ENCODE data around the gene GALNT9. TPM values are rescaled to one million over a fixed set of nuclear protein-coding genes. Genes with fewer than 3 reads are reported as not detected.

GALNT9 gene
- total RNA-seq, 1 experiment from 2014 or later, result 0.45 TPM

GRCh38 chr12:132336451-132337413 is 7.3 kb upstream of the GALNT9 start:
- H3K36me3 ChIP-seq (ENCODE audit: control insufficient read depth, insufficient read depth, low read length), result no peaks in the 10 kb centered on the region
- TF ChIP-seq, protein P1, sequence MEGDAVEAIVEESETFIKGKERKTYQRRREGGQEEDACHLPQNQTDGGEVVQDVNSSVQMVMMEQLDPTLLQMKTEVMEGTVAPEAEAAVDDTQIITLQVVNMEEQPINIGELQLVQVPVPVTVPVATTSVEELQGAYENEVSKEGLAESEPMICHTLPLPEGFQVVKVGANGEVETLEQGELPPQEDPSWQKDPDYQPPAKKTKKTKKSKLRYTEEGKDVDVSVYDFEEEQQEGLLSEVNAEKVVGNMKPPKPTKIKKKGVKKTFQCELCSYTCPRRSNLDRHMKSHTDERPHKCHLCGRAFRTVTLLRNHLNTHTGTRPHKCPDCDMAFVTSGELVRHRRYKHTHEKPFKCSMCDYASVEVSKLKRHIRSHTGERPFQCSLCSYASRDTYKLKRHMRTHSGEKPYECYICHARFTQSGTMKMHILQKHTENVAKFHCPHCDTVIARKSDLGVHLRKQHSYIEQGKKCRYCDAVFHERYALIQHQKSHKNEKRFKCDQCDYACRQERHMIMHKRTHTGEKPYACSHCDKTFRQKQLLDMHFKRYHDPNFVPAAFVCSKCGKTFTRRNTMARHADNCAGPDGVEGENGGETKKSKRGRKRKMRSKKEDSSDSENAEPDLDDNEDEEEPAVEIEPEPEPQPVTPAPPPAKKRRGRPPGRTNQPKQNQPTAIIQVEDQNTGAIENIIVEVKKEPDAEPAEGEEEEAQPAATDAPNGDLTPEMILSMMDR (IDR thresholded peaks at IDR 0.05; ENCODE audit: insufficient read depth in 1 of 2, low read depth in 1 of 2, low read length in 1 of 2, severe bottlenecking in 1 of 2, unreplicated experiment in 1 of 2), result no peak
- peaks cover 11% of the 10 kb centered on the region for H3K9me3 Mint-ChIP-seq (ENCODE audit: unreplicated experiment)
- H3K27me3 ChIP-seq (replicated peaks; ENCODE audit: control insufficient read depth, insufficient read depth, low read length), result no peaks in the 10 kb centered on the region
- H3K4me3 ChIP-seq (ENCODE audit: low read depth, low read length), result no peak overlapping the region
- intact Hi-C loops (cut with micrococcal nuclease; ENCODE audit: unreplicated experiment), result no loop called here
- no peak overlapping the region for H3K27ac Mint-ChIP-seq (ENCODE audit: unreplicated experiment)
- H3K4me3 Mint-ChIP-seq (ENCODE audit: unreplicated experiment), result no peak overlapping the region
- H3K4me1 Mint-ChIP-seq (ENCODE audit: low read depth, unreplicated experiment), result no peaks in the 10 kb centered on the region
- H3K27me3 Mint-ChIP-seq (ENCODE audit: insufficient read depth, unreplicated experiment), result peaks cover 22% of the 10 kb centered on the region
- no TSS peak for BruUV-seq (replicated peaks)
- H3K9me3 ChIP-seq, result no peaks in the 10 kb centered on the region
- CTCF ChIA-PET, result no interaction called here
- DNase-seq, result no peak
- no peaks in the 10 kb centered on the region for H3K36me3 Mint-ChIP-seq (ENCODE audit: insufficient read depth, unreplicated experiment)
- POLR2A ChIA-PET, result no interaction called here
- H3K4me1 ChIP-seq, result no peaks in the 10 kb centered on the region

DNA sequence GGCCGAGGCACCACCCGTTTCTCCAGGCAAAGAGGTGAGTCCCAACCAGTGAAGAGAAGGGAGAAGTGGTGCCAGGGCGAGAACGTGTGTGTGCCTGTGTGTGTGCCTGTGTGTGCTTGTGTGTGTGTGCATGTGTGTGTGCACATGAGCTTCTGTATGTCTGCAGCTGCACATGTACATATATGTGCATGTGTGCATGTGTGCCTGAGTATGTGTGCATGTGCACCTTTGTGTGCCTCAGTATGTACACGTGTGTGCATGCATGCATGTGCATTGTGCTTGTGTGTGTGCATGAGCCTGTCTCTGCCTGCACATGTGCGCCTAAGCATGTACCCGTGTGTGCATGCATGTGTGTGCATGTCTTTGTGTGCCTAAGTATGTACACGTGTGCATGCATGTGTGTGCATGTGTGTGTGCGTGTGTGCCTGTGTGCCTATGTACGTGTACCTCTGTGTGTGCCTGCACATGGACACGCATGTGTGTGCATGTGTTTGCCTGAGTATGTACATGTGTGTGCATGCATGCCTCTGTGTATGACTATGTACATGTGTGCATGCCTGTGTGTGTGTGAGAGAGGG is 5.9 kb upstream of the GALNT9 start:
- H3K9me3 Mint-ChIP-seq (ENCODE audit: unreplicated experiment), result peaks cover 20% of the 10 kb centered on the region
- TF ChIP-seq, protein P1 (IDR thresholded peaks at IDR 0.05; ENCODE audit: insufficient read depth in 1 of 2, low read depth in 1 of 2, low read length in 1 of 2, severe bottlenecking in 1 of 2, unreplicated experiment in 1 of 2), result no peak
- Histone ChIP-seq H3K4me3 (ENCODE audit: low read depth, low read length) (no peak overlapping the region), H3K9me3 (no peaks in the 10 kb centered on the region), H3K36me3 (ENCODE audit: control insufficient read depth, insufficient read depth, low read length) (no peaks in the 10 kb centered on the region), H3K4me1 (no peaks in the 10 kb centered on the region), H3K27me3 (replicated peaks; ENCODE audit: control insufficient read depth, insufficient read depth, low read length) (peaks cover 3% of the 10 kb centered on the region; the same call in 1 of the 2 replicates)
- peaks cover 25% of the 10 kb centered on the region for H3K27me3 Mint-ChIP-seq (ENCODE audit: insufficient read depth, unreplicated experiment)
- no peak for DNase-seq
- no peaks in the 10 kb centered on the region for H3K4me1 Mint-ChIP-seq (ENCODE audit: low read depth, unreplicated experiment)
- no peaks in the 10 kb centered on the region for H3K36me3 Mint-ChIP-seq (ENCODE audit: insufficient read depth, unreplicated experiment)
- no TSS peak for BruUV-seq (replicated peaks)
- ChIA-PET CTCF (no interaction called here), POLR2A (no interaction called here)
- intact Hi-C loops (cut with micrococcal nuclease; ENCODE audit: unreplicated experiment), result no loop called here
- H3K4me3 Mint-ChIP-seq (ENCODE audit: unreplicated experiment), result no peak overlapping the region
- H3K27ac Mint-ChIP-seq (ENCODE audit: unreplicated experiment), result no peak overlapping the region

GRCh38 chr12:132333766-132334165 is 4.4 kb upstream of the GALNT9 start:
- H3K27me3 ChIP-seq (replicated peaks; ENCODE audit: control insufficient read depth, insufficient read depth, low read length), result peaks cover 3% of the 10 kb centered on the region; the same call in 1 of the 2 replicates
- no peak for DNase-seq
- no peaks in the 10 kb centered on the region for H3K4me1 ChIP-seq
- no peaks in the 10 kb centered on the region for H3K4me1 Mint-ChIP-seq (ENCODE audit: low read depth, unreplicated experiment)
- no peak overlapping the region for H3K27ac Mint-ChIP-seq (ENCODE audit: unreplicated experiment)
- H3K9me3 Mint-ChIP-seq (ENCODE audit: unreplicated experiment), result peaks cover 20% of the 10 kb centered on the region
- TF ChIP-seq, protein P1 (IDR thresholded peaks at IDR 0.05; ENCODE audit: insufficient read depth in 1 of 2, low read depth in 1 of 2, low read length in 1 of 2, severe bottlenecking in 1 of 2, unreplicated experiment in 1 of 2), result no peak
- H3K27me3 Mint-ChIP-seq (ENCODE audit: insufficient read depth, unreplicated experiment), result peaks cover 25% of the 10 kb centered on the region
- intact Hi-C loops (cut with micrococcal nuclease; ENCODE audit: unreplicated experiment), result no loop called here
- POLR2A ChIA-PET, result no interaction called here
- H3K36me3 ChIP-seq (ENCODE audit: control insufficient read depth, insufficient read depth, low read length), result no peaks in the 10 kb centered on the region
- no peaks in the 10 kb centered on the region for H3K9me3 ChIP-seq
- H3K36me3 Mint-ChIP-seq (ENCODE audit: insufficient read depth, unreplicated experiment), result no peaks in the 10 kb centered on the region
- no peak overlapping the region for H3K4me3 ChIP-seq (ENCODE audit: low read depth, low read length)
- CTCF ChIA-PET, result no interaction called here
- BruUV-seq (replicated peaks), result no TSS peak
- H3K4me3 Mint-ChIP-seq (ENCODE audit: unreplicated experiment), result no peak overlapping the region
